ENCODE results near the gene TMEM150C.
"Not testable (repeated sequence)": the region's sequence is repeated elsewhere in the genome, so short reads cannot be mapped to it uniquely, and the experiment has no call there.

The TMEM150C gene

GRCh38 chr4:82510216-82510615 is 51.6 kb downstream of the TMEM150C start:
- DNase-seq, result no peak

DNA sequence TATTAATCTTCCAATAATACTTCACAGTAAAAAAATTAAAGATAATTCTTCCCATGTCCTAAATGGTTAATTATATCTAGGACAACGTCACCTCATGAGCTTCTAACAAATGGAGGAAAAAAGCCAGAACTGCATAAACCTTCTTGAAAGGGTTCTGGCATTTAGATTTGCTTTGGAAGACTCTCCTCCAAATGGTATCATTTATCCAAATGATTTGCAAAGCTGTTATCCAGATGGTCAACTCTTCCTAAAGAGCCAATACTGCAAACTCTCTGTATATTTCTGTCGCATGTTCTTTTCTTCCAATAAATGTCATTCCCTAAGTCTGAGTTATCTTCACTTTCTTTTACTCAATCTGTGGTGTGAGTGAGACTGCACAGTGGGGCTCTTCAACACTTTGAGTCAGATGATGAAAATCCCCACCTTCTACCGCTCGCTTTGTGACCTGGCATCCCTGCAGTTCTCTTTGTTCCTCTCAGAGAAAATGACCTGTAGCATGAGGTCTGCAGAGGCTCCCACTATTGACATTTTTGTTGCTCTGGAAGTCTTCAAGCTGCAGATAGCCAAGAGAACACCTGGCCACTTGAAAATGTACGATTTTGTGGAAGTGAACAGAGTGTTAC is 52.9 kb downstream of the TMEM150C start:
- DNase-seq, result no peak

DNA sequence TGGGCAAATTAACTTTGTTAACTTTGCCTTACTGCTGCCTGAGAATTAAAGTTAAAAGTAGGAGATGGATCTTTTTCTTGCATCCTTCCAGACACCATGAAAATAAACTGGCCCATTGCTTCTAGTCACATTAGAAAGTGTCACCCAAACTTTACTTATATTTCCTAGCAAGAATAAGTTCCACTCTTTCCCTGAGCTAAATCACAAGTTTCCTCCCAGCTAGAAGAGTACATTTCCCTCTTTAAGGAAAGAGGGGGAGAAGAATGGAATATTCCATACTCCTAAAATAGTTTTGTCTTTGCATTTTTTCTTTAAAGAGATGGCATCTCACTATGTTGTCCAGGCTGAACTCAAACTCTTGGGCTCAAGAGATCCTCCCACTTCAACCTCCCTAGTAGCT is 53.8 kb downstream of the TMEM150C start:
- DNase-seq, result no peak

- DNase-seq, result no peak
Observed at GRCh38 chr4:82501154-82501442, 60.7 kb downstream of the TMEM150C start.

GRCh38 chr4:82500435-82501153 is 61.2 kb downstream of the TMEM150C start:
- peak; percentile 43 for DNase-seq

GRCh38 chr4:82499738-82500434 is 61.9 kb downstream of the TMEM150C start:
- peak; percentile 14 for DNase-seq

GRCh38 chr4:82496349-82496748 is 65.4 kb downstream of the TMEM150C start:
- no peak for DNase-seq

DNA sequence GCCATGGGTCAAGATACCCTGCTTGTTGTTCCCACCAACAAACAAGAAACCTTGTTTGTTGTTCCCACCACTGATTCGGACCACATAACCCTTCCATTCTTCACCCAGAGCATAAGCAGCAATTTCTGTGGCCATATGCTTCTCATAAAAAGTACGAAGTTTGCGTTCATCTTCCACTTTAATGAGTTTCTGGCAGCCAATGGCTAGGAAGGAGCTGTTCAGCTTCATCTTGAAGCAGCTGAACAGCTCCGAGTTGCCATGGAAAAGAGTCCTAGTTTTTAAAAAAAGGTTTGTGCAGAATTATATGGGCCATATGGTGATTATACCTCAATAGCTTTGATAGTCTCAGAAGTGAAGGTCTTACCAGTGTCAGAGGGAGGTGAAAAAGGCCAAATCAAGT is 66.1 kb downstream of the TMEM150C start:
- DNase-seq, result no peak

- DNase-seq, result no peak
Observed at GRCh38 chr4:82493721-82494425, 67.9 kb downstream of the TMEM150C start.

- no peak for DNase-seq
Observed at GRCh38 chr4:82491251-82491960, 70.4 kb downstream of the TMEM150C start.

DNA sequence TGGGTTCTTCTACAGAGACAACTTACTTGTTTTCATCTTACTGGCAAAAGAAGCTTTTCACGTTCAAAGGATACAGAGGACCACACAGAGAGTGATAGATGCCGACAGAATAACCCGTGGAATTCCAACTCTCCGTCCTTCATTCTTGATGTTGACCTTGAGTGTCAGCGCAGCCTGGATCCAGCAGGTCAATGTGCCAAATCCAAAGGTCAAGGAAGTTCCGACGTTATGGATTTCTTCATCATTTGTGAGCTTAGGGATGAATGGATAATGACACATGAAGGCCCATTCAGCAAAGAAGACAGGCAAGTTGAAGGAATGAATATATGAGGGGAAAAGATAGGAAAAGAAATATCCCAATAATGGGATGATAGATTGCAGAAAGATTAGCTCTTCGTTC is 71.8 kb downstream of the TMEM150C start:
- no peak for DNase-seq

DNA sequence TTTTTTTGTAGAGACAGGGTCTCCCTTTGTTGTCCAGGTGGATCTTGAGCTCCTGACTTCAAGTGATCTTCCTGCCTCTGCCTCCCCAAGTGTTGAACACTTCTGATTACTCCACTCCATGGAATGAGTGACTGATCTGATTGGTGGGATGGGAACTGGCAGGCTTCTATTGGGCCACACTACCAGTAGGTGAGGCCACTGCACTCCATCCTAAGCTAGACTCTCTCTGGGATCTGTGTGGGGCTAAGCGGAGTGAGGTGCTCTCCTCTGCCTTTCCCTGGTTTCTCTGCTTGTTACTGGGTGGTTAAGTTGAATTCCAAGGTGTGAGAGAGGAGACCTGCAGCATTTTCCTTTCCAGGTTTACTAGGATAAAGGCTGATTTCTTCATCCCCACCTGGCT is 72.7 kb downstream of the TMEM150C start:
- DNase-seq, result no peak

- no peak for DNase-seq
Observed at GRCh38 chr4:82484996-82485783, 76.6 kb downstream of the TMEM150C start.

- DNase-seq, result no peak
Observed at GRCh38 chr4:82482387-82482786, 79.4 kb downstream of the TMEM150C start.

- DNase-seq, result no peak
Observed at GRCh38 chr4:82481506-82481840, 80.3 kb downstream of the TMEM150C start.

DNA sequence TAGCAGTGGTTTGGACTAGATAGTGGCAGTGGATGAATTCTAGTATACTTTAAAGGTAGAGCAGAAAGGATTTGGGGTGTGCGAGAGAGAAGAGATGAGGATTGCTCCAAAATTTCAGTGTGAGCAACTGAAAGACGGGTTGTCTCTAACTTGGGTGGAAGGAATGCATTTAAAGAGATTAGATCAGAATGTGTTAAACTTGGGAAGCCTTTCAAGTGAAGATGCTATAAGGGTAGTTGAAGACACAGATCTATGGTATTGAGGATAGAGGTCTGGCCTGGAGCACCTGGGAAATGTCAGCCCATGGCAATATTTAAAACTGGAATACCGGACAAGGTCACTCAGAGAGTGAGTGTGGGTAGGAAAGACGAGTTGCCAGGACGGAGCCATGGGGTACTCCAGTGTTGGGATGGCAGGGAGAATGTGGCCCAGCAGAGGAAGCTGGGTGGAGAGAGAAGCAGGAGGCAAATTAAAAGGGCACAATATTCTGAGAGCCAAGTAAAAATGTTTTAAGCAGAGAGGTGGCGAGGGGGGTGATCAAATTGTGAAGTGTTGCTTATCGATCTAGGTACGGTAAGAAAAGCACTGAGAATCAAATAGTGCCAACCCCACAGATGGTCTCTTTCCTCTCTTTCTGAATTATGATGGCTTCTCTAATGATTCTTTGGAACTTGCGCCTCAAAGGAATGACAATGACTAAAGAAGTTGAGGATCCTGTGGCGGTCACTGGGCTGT is 80.8 kb downstream of the TMEM150C start:
- DNase-seq, result no peak

- no peak for DNase-seq
Observed at GRCh38 chr4:82479562-82479961, 82.2 kb downstream of the TMEM150C start.

DNA sequence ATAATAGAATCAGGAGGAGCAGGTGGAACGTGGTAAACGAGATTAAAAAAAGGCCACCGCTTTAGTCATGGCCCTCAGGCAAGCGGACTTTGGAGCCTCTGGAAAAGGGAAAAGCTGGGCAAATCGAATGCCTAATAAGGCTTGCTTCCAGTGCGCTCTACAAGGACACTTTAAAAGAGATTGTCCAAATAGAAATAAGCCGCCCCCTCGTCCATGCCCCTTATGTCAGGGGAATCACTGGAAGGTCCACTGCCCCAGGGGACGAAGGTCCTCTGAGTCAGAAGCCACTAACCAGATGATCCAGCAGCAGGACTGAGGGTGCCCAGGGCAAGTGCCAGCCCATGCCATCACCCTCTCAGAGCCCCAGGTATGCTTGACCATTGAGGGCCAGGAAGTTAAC is 84.3 kb downstream of the TMEM150C start:
- not testable (repeated sequence) for DNase-seq

DNA sequence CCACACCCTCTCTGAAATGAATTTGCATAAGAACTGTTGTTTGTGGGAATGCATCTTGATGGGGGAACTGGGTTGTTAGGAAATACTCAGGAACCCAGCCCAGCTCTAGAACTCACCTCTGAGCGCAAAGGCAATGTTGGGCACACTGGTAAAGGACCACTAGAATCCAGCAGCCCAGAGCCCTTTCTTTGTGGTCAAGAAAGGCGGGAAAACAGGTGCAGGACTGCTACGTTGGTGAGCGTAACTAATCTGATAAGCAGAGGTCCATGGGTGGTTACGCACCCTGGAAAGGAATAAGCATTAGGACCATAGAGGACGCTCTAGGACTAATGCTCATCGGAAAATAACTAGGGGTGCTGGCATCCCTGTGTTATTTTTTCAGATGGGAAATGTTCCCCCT is 85.9 kb downstream of the TMEM150C start:
- not testable (repeated sequence) for DNase-seq

- DNase-seq, result no peak
Observed at GRCh38 chr4:82473621-82474164, 88.1 kb downstream of the TMEM150C start.

DNA sequence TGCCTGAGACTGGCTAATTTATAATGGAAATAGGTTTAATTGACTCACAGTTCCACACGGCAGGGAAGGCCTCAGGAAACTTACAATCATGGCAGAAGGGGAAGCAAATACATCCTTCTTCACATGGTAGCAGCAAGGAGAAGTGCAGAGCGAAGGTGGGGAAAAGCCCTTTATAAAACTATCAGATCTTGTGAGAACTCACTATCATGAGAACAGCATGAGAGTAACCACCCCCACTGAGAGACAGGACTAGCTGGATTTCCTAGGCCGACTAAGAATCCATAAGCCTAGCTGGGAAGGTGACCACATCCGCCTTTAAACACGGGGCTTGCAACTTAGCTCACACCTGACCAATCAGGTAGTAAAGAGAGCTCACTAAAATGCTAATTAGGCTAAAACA is 88.7 kb downstream of the TMEM150C start:
- DNase-seq, result not testable (repeated sequence)

Measured in NCI-H526 treated with DMSO at 0.1 percent for 48 hours (cell line).